Upper lobe of left lung (tissue), 4 donors: ENCODE data around the gene AFF3.

Source experiments
- EP300 ChIP-seq, 4 donors: sonication (generic); formaldehyde crosslinking; IDR thresholded peaks; one replicate each; pipeline ENCODE4 v1.5.1; 2017; ENCODE audit warnings: antibody characterized with exemption in 4 of 4, control low read depth in 2 of 4
- POLR2A ChIP-seq, 4 donors: fragments of 450-650 bp; IDR thresholded peaks; one replicate each; pipeline ENCODE4 v1.5.1; 2016 to 2017; ENCODE audit warnings: antibody characterized with exemption in 4 of 4, mild to moderate bottlenecking in 2 of 4
- TF ChIP-seq, protein P1 (sequence below), 6 experiments: fragments of 450-650 bp in 4 of 6; fragments of 200-600 bp in 2 of 6; sonication (generic) in 2 of 6; IDR thresholded peaks; one replicate each; pipeline ENCODE4 v1.5.1; 2016 to 2019; ENCODE audit warnings: antibody characterized with exemption in 6 of 6

DNA sequence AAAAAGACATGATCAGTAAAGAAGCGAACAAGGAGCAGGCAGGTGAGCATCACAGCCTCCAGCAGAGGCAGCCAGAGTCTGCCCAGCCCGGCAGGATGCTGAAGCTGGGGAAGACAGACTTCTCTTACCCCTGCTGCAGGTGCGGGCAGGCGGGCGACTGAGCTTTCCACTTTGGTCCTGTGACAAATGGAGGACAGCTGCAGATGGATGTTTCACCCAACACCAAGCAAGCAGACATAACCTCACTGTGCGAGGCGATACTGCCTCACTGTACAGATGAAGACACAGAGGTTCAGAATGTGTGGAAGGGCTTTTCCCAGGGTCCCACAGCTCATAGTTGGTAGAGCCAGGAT lies 251.0 kb downstream of the AFF3 start:
- TF ChIP-seq POLR2A (IDR thresholded peaks at IDR 0.05) (no peak), EP300 (IDR thresholded peaks at IDR 0.05) (no peak)
- TF ChIP-seq, protein P1, sequence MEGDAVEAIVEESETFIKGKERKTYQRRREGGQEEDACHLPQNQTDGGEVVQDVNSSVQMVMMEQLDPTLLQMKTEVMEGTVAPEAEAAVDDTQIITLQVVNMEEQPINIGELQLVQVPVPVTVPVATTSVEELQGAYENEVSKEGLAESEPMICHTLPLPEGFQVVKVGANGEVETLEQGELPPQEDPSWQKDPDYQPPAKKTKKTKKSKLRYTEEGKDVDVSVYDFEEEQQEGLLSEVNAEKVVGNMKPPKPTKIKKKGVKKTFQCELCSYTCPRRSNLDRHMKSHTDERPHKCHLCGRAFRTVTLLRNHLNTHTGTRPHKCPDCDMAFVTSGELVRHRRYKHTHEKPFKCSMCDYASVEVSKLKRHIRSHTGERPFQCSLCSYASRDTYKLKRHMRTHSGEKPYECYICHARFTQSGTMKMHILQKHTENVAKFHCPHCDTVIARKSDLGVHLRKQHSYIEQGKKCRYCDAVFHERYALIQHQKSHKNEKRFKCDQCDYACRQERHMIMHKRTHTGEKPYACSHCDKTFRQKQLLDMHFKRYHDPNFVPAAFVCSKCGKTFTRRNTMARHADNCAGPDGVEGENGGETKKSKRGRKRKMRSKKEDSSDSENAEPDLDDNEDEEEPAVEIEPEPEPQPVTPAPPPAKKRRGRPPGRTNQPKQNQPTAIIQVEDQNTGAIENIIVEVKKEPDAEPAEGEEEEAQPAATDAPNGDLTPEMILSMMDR (IDR thresholded peaks at IDR 0.05): no peak
